Measurements from ENCODE around the gene PEX11G.

PEX11G gene

DNA sequence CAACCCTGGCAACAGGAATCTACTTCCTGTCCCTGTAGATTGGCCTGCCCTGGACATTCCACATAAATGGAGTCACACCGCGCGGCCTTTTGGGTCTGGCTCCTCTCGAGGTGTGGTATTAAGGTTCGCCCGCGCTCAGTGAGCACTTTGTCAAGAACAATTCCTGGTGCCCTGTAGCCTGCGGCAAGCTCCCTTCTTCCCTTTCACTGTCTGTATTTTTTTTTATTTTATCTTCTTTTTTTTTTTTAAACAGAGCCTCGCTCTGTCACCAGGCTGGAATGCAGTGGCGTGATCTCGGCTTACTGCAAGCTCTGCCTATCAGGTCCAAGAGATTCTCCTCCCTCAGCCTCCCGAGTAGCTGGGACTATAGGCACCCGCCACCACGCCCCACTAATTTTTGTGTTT, 28.3 kb downstream of the PEX11G start:
- TF ChIP-seq, protein P1, sequence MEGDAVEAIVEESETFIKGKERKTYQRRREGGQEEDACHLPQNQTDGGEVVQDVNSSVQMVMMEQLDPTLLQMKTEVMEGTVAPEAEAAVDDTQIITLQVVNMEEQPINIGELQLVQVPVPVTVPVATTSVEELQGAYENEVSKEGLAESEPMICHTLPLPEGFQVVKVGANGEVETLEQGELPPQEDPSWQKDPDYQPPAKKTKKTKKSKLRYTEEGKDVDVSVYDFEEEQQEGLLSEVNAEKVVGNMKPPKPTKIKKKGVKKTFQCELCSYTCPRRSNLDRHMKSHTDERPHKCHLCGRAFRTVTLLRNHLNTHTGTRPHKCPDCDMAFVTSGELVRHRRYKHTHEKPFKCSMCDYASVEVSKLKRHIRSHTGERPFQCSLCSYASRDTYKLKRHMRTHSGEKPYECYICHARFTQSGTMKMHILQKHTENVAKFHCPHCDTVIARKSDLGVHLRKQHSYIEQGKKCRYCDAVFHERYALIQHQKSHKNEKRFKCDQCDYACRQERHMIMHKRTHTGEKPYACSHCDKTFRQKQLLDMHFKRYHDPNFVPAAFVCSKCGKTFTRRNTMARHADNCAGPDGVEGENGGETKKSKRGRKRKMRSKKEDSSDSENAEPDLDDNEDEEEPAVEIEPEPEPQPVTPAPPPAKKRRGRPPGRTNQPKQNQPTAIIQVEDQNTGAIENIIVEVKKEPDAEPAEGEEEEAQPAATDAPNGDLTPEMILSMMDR (IDR thresholded peaks at IDR 0.05; ENCODE audit: low read depth, low read length) = no peak
- TF ChIP-seq POLR2A (IDR thresholded peaks at IDR 0.05; ENCODE audit: extremely low read depth, insufficient read length) = no peak
- no peak for DNase-seq (ENCODE audit: low read depth)

DNA sequence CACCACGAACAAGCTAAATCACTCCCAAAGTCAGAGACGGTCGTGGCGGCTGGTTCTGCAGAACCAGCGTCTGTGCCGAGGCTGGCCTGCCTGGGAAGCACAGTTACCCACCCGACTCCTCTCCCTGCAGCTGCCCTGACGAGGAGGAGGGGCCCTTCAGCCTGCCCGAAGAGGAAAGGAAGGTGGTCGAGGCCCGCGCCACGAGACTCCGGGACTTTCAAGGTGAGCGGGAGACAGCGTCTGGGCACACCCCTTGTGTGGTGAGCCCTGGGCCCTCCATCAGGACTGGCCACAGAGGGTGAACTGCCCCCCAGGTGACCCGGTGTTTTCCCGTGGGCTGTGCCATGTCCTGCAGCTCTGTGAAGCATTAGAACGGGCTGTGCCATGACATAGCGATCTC, 29.1 kb downstream of the PEX11G start:
- TF ChIP-seq, protein P2, sequence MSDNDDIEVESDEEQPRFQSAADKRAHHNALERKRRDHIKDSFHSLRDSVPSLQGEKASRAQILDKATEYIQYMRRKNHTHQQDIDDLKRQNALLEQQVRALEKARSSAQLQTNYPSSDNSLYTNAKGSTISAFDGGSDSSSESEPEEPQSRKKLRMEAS (IDR thresholded peaks at IDR 0.05; ENCODE audit: low read depth, low read length) = no peak
- TF ChIP-seq, protein P1 (IDR thresholded peaks at IDR 0.05; ENCODE audit: low read depth, low read length) = no peak
- TF ChIP-seq POLR2A (IDR thresholded peaks at IDR 0.05; ENCODE audit: extremely low read depth, insufficient read length) (no peak), MYC (IDR thresholded peaks at IDR 0.05; ENCODE audit: low read depth, low read length) (no peak)
- H3K4me3 ChIP-seq (ENCODE audit: low read depth, low read length) = no peak overlapping the region

More for the DNA sequence above, 28.3 kb downstream of the PEX11G start:
- H3K4me3 ChIP-seq (ENCODE audit: low read depth, low read length) = no peak overlapping the region

DNA sequence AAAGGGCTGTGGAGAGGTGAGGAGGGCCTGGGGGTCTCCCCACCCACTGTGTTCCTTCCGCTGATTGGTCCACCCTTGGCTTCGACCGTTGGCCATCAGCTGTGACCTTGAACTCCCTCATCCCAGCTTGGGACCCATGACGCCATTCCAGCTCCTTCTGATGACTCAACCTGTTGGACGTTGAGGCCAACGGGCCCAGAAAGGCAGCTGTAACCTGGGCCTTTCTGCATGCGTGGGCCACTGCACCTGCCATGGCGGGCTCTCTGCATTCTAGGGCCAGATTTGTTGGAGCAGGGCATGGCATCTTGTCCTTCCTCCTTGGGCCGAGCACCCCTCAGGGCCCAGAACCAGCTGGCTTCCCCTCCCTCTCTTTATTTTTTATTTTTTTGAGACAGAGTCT, 30.2 kb downstream of the PEX11G start:
- DNase-seq (ENCODE audit: low read depth) = no peak
- TF ChIP-seq MYC (IDR thresholded peaks at IDR 0.05; ENCODE audit: low read depth, low read length) = no peak
- no peak for TF ChIP-seq POLR2A (IDR thresholded peaks at IDR 0.05; ENCODE audit: extremely low read depth, insufficient read length)
- TF ChIP-seq, protein P2 (IDR thresholded peaks at IDR 0.05; ENCODE audit: low read depth, low read length) = no peak
- TF ChIP-seq, protein P1 (IDR thresholded peaks at IDR 0.05; ENCODE audit: low read depth, low read length) = no peak
- no peak overlapping the region for H3K4me3 ChIP-seq (ENCODE audit: low read depth, low read length)

More for the DNA sequence above, 29.1 kb downstream of the PEX11G start:
- no peak for DNase-seq (ENCODE audit: low read depth)

DNA sequence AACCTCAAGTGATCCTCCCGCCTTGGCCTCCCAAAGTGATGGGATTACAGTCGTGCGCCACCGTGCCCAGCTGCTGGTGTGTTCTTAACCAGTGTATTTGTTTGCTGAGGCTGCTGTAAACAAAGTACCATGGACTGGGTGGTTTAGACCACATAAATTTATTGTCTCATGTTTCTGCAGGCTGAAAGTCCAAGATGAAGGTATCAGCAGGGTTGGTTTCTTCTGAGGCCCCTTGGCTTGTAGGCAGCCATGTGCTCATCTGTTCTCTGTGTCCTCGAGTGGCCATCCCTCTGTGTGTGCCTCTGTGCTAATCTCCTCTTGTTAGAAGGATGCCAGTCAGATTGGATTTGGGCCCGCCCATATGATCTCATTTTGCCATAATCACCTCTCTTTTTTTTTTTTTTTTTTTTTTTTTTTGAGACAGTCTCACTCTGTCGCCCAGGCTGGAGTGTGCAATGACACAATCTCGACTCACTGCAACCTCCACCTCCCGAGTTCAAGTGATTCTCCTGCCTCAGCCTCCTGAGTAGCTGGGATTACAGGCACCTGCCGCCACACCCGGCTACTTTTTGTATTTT, 31.8 kb downstream of the PEX11G start:
- no peak for TF ChIP-seq POLR2A (IDR thresholded peaks at IDR 0.05; ENCODE audit: extremely low read depth, insufficient read length)
- TF ChIP-seq MYC (IDR thresholded peaks at IDR 0.05; ENCODE audit: low read depth, low read length) = no peak
- TF ChIP-seq, protein P1 (IDR thresholded peaks at IDR 0.05; ENCODE audit: low read depth, low read length) = no peak
- TF ChIP-seq, protein P2 (IDR thresholded peaks at IDR 0.05; ENCODE audit: low read depth, low read length) = no peak
- H3K4me3 ChIP-seq (ENCODE audit: low read depth, low read length) = no peak overlapping the region
- no peak for DNase-seq (ENCODE audit: low read depth)

DNA sequence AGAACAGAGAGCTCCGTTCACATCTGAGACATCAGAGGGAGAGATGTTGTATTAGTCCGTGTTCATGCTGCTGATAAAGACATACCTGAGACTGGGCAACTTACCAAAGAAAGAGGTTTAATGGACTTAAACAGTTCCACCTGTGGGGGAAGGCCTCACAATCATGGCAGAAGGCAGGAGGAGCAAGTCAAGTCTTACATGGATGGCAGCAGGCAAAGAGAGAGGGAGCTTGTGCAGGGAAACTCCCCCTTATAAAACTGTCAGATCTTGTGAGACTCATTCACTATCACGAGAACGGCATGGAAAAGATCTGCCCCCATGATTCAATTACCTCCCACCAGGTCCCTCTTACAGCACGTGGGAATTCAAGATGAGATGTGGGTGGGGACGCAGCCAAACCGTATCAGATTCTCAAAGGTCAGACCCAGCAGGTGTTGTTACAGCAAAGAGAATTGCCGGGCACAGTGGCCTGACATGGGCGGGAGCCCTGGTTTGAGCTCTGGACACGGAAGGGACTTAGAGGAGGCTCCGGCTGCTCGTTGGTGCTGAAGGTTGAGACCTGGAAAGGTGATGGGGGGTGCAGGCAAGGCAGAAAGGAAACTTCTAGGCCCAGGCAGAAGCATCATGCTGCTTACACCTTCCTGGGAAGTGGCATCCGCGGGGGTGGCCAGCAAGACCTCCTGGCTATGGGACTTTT, 33.1 kb downstream of the PEX11G start:
- TF ChIP-seq MYC (IDR thresholded peaks at IDR 0.05; ENCODE audit: low read depth, low read length) (no peak), POLR2A (IDR thresholded peaks at IDR 0.05; ENCODE audit: extremely low read depth, insufficient read length) (no peak)
- TF ChIP-seq, protein P2 (IDR thresholded peaks at IDR 0.05; ENCODE audit: low read depth, low read length) = no peak
- TF ChIP-seq, protein P1 (IDR thresholded peaks at IDR 0.05; ENCODE audit: low read depth, low read length) = no peak
- H3K4me3 ChIP-seq (ENCODE audit: low read depth, low read length) = no peak overlapping the region
- DNase-seq (ENCODE audit: low read depth) = no peak
